ENCODE measurements around the gene OSBPL1A.
"Not testable (repeated sequence)": the region's sequence is repeated elsewhere in the genome, so short reads cannot be mapped to it uniquely, and the experiment has no call there.

OSBPL1A gene

GRCh38 chr18:24381126-24381525 lies 16.5 kb downstream of the OSBPL1A start:
- H3K4me1 ChIP-seq = no peaks in the 10 kb centered on the region
- H3K36me3 ChIP-seq (replicated peaks) = peaks cover 9% of the 10 kb centered on the region
- H3K4me3 ChIP-seq = no peak overlapping the region
- H3K27me3 ChIP-seq (ENCODE audit: low read depth) = no peaks in the 10 kb centered on the region
- no peaks in the 10 kb centered on the region for H3K9me3 ChIP-seq
- in situ Hi-C loops (cut with MboI; ENCODE audit: low sequenced_read_pairs) = no loop called here
- DNase-seq (ENCODE audit: low spot score in 2 of 2) = no peak

DNA sequence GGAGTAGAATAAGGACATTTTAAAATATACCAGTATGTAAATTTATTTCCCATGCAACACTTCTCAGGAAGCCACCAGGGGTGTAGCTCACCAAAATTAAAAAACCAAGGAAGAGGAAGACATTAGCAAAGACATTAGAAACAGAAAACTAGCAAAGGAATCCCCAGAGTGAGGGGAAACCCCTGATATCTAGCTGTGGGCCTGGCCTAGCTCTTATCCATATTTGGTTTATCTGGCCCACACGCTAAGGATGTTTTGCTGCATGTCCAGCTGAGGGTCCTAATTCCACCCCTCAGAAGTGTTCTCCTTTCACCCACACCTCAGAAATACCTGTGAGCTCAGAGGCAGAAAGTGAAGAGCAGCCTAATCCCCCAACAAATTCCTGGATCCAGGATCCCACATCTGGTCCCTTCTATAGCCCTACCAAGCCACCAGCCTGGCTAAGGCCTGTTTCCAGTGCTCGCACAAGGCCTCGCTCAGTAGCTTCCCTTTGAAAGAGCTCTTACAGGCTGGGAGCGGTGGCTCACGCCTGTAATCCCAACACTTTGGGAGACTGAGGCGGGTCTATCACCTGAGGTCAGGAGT lies 17.4 kb downstream of the OSBPL1A start:
- no peak for DNase-seq (ENCODE audit: low spot score in 2 of 2)
- Histone ChIP-seq H3K9me3 (no peaks in the 10 kb centered on the region), H3K4me3 (no peak overlapping the region), H3K27me3 (ENCODE audit: low read depth) (no peaks in the 10 kb centered on the region), H3K4me1 (no peaks in the 10 kb centered on the region), H3K36me3 (replicated peaks) (peaks cover 9% of the 10 kb centered on the region)
- in situ Hi-C loops (cut with MboI; ENCODE audit: low sequenced_read_pairs) = no loop called here

GRCh38 chr18:24378598-24378997 lies 19.0 kb downstream of the OSBPL1A start:
- no peaks in the 10 kb centered on the region for H3K4me1 ChIP-seq
- no peak overlapping the region for H3K4me3 ChIP-seq
- peaks cover 9% of the 10 kb centered on the region for H3K36me3 ChIP-seq (replicated peaks)
- no peak for DNase-seq (ENCODE audit: low spot score in 2 of 2)
- H3K9me3 ChIP-seq = no peaks in the 10 kb centered on the region
- in situ Hi-C loops (cut with MboI; ENCODE audit: low sequenced_read_pairs) = no loop called here
- H3K27me3 ChIP-seq (ENCODE audit: low read depth) = no peaks in the 10 kb centered on the region

DNA sequence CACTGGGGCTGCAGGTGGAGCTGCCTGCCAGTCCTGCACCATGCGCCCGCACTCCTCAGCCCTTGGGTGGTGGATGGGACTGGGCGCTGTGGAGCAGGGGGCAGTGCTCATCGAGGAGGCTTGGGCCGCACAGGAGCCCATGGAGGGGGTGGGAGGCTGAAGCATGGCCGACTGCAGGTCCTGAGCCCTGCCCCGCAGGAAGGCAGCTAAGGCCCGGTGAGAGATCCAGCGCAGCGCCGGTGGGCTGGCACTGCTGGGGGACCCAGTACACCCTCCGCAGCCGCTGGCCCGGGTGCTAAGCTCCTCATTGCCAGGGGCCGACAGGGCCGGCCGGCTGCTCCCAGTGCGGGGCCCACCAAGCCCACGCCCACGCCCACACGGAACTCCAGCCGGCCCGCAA lies 21.1 kb downstream of the OSBPL1A start:
- H3K36me3 ChIP-seq (replicated peaks); H3K9me3 ChIP-seq; H3K4me3 ChIP-seq; H3K4me1 ChIP-seq; DNase-seq (ENCODE audit: low spot score in 2 of 2); in situ Hi-C loops (cut with MboI; ENCODE audit: low sequenced_read_pairs); H3K27me3 ChIP-seq (ENCODE audit: low read depth): not testable (repeated sequence)

GRCh38 chr18:24373328-24373727 lies 24.3 kb downstream of the OSBPL1A start:
- Histone ChIP-seq H3K4me1 (no peaks in the 10 kb centered on the region), H3K36me3 (replicated peaks) (peaks cover 9% of the 10 kb centered on the region), H3K27me3 (ENCODE audit: low read depth) (no peaks in the 10 kb centered on the region), H3K9me3 (no peaks in the 10 kb centered on the region), H3K4me3 (no peak overlapping the region)
- in situ Hi-C loops (cut with MboI; ENCODE audit: low sequenced_read_pairs) = loop anchor here (25.0 kb wide), 1 partner anchor 364 kb away; no protein-coding TSS in a partner anchor
- DNase-seq (ENCODE audit: low spot score in 2 of 2) = no peak

DNA sequence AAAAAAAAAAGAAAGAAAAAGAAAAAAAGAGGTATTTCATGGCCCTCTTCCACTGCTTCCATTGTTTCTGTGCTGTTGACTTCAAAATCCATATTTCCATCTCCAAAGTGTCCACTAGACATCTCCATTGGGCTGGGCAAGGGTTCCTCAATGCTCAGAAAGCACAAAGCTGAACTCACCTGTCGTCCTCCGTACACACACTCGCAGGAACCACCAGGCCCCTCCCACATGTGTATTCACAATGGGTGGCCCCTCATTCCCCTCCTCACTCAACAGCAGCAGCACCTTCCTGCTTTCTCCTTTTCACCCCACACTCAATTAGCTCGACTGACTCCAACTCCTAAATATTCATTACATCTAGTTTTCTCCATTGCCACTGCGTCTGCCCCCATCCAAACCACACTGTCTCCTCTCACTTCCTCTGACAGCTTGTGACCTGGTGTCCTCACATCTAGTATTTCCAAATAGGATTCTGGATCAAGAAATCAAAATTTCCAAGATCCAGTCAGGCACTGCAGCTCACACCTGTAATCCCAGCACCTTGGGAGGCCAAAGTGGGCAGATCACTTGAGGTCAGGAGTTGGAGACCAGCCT lies 25.2 kb downstream of the OSBPL1A start:
- Histone ChIP-seq H3K4me3 (no peak overlapping the region), H3K4me1 (no peaks in the 10 kb centered on the region), H3K27me3 (ENCODE audit: low read depth) (no peaks in the 10 kb centered on the region), H3K9me3 (no peaks in the 10 kb centered on the region), H3K36me3 (replicated peaks) (peaks cover 9% of the 10 kb centered on the region)
- no peak for DNase-seq (ENCODE audit: low spot score in 2 of 2)
- in situ Hi-C loops (cut with MboI; ENCODE audit: low sequenced_read_pairs) = loop anchor here (25.0 kb wide), 1 partner anchor 365 kb away; no protein-coding TSS in a partner anchor

DNA sequence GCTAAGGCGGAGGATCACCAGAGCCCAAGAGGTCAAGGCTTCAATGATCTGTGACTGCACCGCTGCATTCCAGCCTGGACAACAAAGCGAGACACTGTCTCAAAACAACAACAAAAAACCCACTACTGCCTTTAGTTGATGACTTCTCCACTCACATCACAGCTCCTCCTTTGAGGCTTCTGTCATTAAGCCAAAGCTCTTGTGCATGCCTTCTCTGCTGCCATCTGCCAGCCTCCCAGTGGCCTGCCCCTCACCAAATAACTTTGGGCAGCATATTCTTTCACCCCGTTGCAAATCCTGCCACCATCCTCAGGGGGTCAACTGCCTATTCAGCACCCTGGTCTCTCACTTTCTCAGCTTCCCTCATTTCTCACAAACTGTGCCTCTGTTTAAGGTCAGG lies 27.5 kb downstream of the OSBPL1A start:
- in situ Hi-C loops (cut with MboI; ENCODE audit: low sequenced_read_pairs) = loop anchor here (25.0 kb wide), 1 partner anchor 367 kb away; no protein-coding TSS in a partner anchor
- H3K4me3 ChIP-seq = no peak overlapping the region
- H3K36me3 ChIP-seq (replicated peaks) = no peaks in the 10 kb centered on the region; the same call in 1 of the 2 replicates
- no peaks in the 10 kb centered on the region for H3K9me3 ChIP-seq
- no peak for DNase-seq (ENCODE audit: low spot score in 2 of 2)
- H3K4me1 ChIP-seq = no peaks in the 10 kb centered on the region
- no peaks in the 10 kb centered on the region for H3K27me3 ChIP-seq (ENCODE audit: low read depth)

- no peak for DNase-seq (ENCODE audit: low spot score in 2 of 2)
- no peak overlapping the region for H3K4me3 ChIP-seq
- no peaks in the 10 kb centered on the region for H3K9me3 ChIP-seq
- no peaks in the 10 kb centered on the region for H3K4me1 ChIP-seq
- H3K27me3 ChIP-seq (ENCODE audit: low read depth) = no peaks in the 10 kb centered on the region
- in situ Hi-C loops (cut with MboI; ENCODE audit: low sequenced_read_pairs) = loop anchor here (25.0 kb wide), 1 partner anchor 368 kb away; no protein-coding TSS in a partner anchor
- H3K36me3 ChIP-seq (replicated peaks) = no peaks in the 10 kb centered on the region; the same call in 1 of the 2 replicates
Observed at GRCh38 chr18:24369426-24369825, 28.2 kb downstream of the OSBPL1A start.

DNA sequence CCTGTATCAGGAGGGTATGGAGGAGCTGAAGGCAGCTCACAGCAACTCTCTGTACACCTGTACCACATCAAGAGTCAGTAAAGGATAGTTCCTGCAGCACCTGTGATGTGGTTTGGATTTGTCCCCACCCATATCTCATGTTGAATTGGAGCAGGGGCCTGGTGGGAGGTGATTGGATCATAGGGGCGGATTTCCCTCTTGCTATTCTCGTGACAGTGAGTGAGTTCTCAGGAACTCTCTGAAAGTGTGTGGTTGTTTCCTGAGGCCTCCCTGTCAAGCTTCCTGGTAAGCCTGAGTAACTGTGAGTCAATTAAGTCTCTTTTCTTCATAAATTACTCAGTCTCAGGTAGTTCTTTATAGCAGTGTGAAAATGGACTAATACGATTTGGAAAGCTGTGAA lies 28.9 kb downstream of the OSBPL1A start:
- Histone ChIP-seq H3K27me3 (ENCODE audit: low read depth) (no peaks in the 10 kb centered on the region), H3K4me3 (no peak overlapping the region), H3K4me1 (no peaks in the 10 kb centered on the region), H3K9me3 (no peaks in the 10 kb centered on the region), H3K36me3 (replicated peaks) (no peaks in the 10 kb centered on the region; the same call in 1 of the 2 replicates)
- in situ Hi-C loops (cut with MboI; ENCODE audit: low sequenced_read_pairs) = loop anchor here (25.0 kb wide), 1 partner anchor 369 kb away; no protein-coding TSS in a partner anchor
- DNase-seq (ENCODE audit: low spot score in 2 of 2) = no peak

- H3K9me3 ChIP-seq = no peaks in the 10 kb centered on the region
- in situ Hi-C loops (cut with MboI; ENCODE audit: low sequenced_read_pairs) = loop anchor here (25.0 kb wide), 1 partner anchor 371 kb away; no protein-coding TSS in a partner anchor
- no peaks in the 10 kb centered on the region for H3K4me1 ChIP-seq
- H3K36me3 ChIP-seq (replicated peaks) = no peaks in the 10 kb centered on the region; the same call in 1 of the 2 replicates
- no peaks in the 10 kb centered on the region for H3K27me3 ChIP-seq (ENCODE audit: low read depth)
- no peak overlapping the region for H3K4me3 ChIP-seq
- no peak for DNase-seq (ENCODE audit: low spot score in 2 of 2)
Observed at GRCh38 chr18:24366328-24366727, 31.3 kb downstream of the OSBPL1A start.

- no peaks in the 10 kb centered on the region; the same call in 1 of the 2 replicates for H3K36me3 ChIP-seq (replicated peaks)
- in situ Hi-C loops (cut with MboI; ENCODE audit: low sequenced_read_pairs) = loop anchor here (25.0 kb wide), 1 partner anchor 373 kb away; no protein-coding TSS in a partner anchor
Observed at GRCh38 chr18:24364177-24364576, 33.4 kb downstream of the OSBPL1A start.

DNA sequence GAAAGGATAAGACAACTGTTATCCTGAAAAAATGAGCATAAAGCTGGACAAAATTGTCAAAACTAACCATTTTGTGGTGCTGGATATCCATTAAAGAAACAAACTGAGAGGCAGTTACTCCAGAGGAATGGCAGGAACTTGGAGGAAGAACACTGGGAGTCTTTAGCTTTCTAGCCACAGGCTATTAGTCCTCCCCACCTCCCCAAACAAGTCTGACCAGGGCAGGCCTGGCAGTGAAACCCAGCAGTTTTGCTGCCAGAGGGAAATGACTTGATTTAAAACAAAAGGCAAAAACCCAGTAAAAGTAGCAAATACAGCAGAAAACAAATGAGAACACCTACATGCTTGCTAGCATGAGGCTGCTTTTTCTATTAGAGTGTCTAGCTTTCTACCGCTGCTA lies 34.9 kb downstream of the OSBPL1A start:
- in situ Hi-C loops (cut with MboI; ENCODE audit: low sequenced_read_pairs) = loop anchor here (25.0 kb wide), 1 partner anchor 375 kb away; no protein-coding TSS in a partner anchor
- no peaks in the 10 kb centered on the region for H3K27me3 ChIP-seq (ENCODE audit: low read depth)

More at GRCh38 chr18:24364177-24364576, 33.4 kb downstream of the OSBPL1A start:
- H3K4me1 ChIP-seq = no peaks in the 10 kb centered on the region
- H3K9me3 ChIP-seq = no peaks in the 10 kb centered on the region
- no peak for DNase-seq (ENCODE audit: low spot score in 2 of 2)
- H3K4me3 ChIP-seq = no peak overlapping the region
- H3K27me3 ChIP-seq (ENCODE audit: low read depth) = no peaks in the 10 kb centered on the region

GRCh38 chr18:24359787-24360530 lies 37.7 kb downstream of the OSBPL1A start:
- not testable (repeated sequence) for H3K4me1 ChIP-seq; H3K4me3 ChIP-seq; H3K27me3 ChIP-seq (ENCODE audit: low read depth); H3K9me3 ChIP-seq; H3K36me3 ChIP-seq (replicated peaks)
- DNase-seq (ENCODE audit: low spot score in 2 of 2) = peak; percentile 45 to 73
- in situ Hi-C loops (cut with MboI; ENCODE audit: low sequenced_read_pairs) = loop anchor here (5.0 to 25.0 kb wide), 2 partner anchors 127 to 377 kb away; no protein-coding TSS in a partner anchor

More for the DNA sequence above, 34.9 kb downstream of the OSBPL1A start:
- H3K4me1 ChIP-seq = no peaks in the 10 kb centered on the region
- no peaks in the 10 kb centered on the region; the same call in 1 of the 2 replicates for H3K36me3 ChIP-seq (replicated peaks)
- H3K9me3 ChIP-seq = no peaks in the 10 kb centered on the region
- H3K4me3 ChIP-seq = no peak overlapping the region
- no peak for DNase-seq (ENCODE audit: low spot score in 2 of 2)
